IMR-90 (cell line): ENCODE results near the gene MPZL3. TPM values are rescaled to one million over a fixed set of nuclear protein-coding genes. Genes with fewer than 3 reads are reported as not detected.

ENCODE experiments used
- ATAC-seq: fragments of 200-7000 bp; cut with Tn5 transposase; 2 replicates; pipeline ENCODE4 v1.9.1; 2020; ENCODE audit warnings: low read depth, mild to moderate bottlenecking, moderate library complexity
- BruUV-seq: library from RNA; stranded (reverse); fragments of 400-500 nt; replicated peaks from 2 replicates; lab custom pipeline; 2021; lab: Mats Ljungman, UMichigan
- CTCF ChIA-PET: fragments of 300-600 bp; formaldehyde crosslinking; extraction: SDS; loops from one replicate; lab custom pipeline; 2021; ENCODE audit warnings: antibody characterized with exemption; lab: Yijun Ruan, JAX
- POLR2A ChIA-PET: fragments of 300-600 bp; sonication (Branson Sonifier 250); formaldehyde crosslinking; loops from one replicate; lab custom pipeline; 2022; ENCODE audit warnings: antibody characterized with exemption; ENCODE audit not compliant: unreplicated experiment; lab: Charles Lee
- DNase-seq: peaks from one replicate; pipeline ENCODE4 v3.0.0; 2013
- H2AFZ ChIP-seq: replicated peaks from 2 replicates; pipeline ENCODE3; 2013; ENCODE audit warnings: low read length, mild to moderate bottlenecking; ENCODE audit not compliant: poor library complexity
- H2AK5ac ChIP-seq: 2 replicates; pipeline ENCODE4 v1.6.1; 2013; ENCODE audit warnings: low read depth, low read length, inconsistent platforms
- H2AK9ac ChIP-seq: replicated peaks from 2 replicates; pipeline ENCODE3; 2013; ENCODE audit warnings: mild to moderate bottlenecking, low read depth, low read length, moderate library complexity; ENCODE audit not compliant: poor library complexity
- H2BK120ac ChIP-seq: 2 replicates; pipeline ENCODE4 v1.6.1; 2013; ENCODE audit warnings: low read depth, low read length, inconsistent platforms
- H2BK15ac ChIP-seq: 3 replicates; pipeline ENCODE4 v1.6.1; 2013; ENCODE audit warnings: low read depth, low read length, inconsistent platforms
- H2BK20ac ChIP-seq: 2 replicates; pipeline ENCODE4 v1.6.1; 2013; ENCODE audit warnings: low read depth, mild to moderate bottlenecking, inconsistent platforms, low read length, moderate library complexity
- H2BK5ac ChIP-seq: 2 replicates; pipeline ENCODE4 v1.6.1; 2013; ENCODE audit warnings: mild to moderate bottlenecking, low read depth, low read length, inconsistent platforms; ENCODE audit not compliant: poor library complexity, severe bottlenecking
- H3K14ac ChIP-seq: replicated peaks from 2 replicates; pipeline ENCODE4 v1.6.1; 2013; ENCODE audit warnings: low read depth, low read length, inconsistent platforms
- H3K18ac ChIP-seq: 2 replicates; pipeline ENCODE4 v1.6.1; 2013; ENCODE audit warnings: low read depth, low read length, control low read depth
- H3K23ac ChIP-seq: 2 replicates; pipeline ENCODE4 v1.6.1; 2013; ENCODE audit warnings: low read depth, low read length, inconsistent platforms
- H3K27ac ChIP-seq: 2 replicates; pipeline ENCODE4 v1.5.1; 2013; ENCODE audit warnings: mild to moderate bottlenecking, control low read depth, low read length; ENCODE audit not compliant: insufficient read depth
- H3K27me3 ChIP-seq: 2 replicates; pipeline ENCODE4 v1.6.1; 2013; ENCODE audit warnings: low read length; ENCODE audit not compliant: control insufficient read depth, insufficient read depth
- H3K36me3 ChIP-seq: 2 replicates; pipeline ENCODE4 v1.6.1; 2013; ENCODE audit warnings: low read length, mixed read lengths; ENCODE audit not compliant: control insufficient read depth, insufficient read depth
- H3K4ac ChIP-seq: 2 replicates; pipeline ENCODE4 v1.6.1; 2013; ENCODE audit warnings: low read depth, low read length, inconsistent platforms
- H3K4me1 ChIP-seq: 2 replicates; pipeline ENCODE4 v1.6.1; 2013; ENCODE audit warnings: low read length, mixed read lengths; ENCODE audit not compliant: control insufficient read depth, insufficient read depth
- H3K4me2 ChIP-seq: 2 replicates; pipeline ENCODE4 v1.6.1; 2013; ENCODE audit warnings: low read depth, mild to moderate bottlenecking, control low read depth, low read length, moderate library complexity
- H3K4me3 ChIP-seq: 2 replicates; pipeline ENCODE4 v1.5.1; 2013; ENCODE audit warnings: low read depth, mild to moderate bottlenecking, control low read depth, low read length, moderate library complexity; ENCODE audit not compliant: insufficient read depth
- H3K56ac ChIP-seq: 2 replicates; pipeline ENCODE4 v1.6.1; 2013; ENCODE audit warnings: low read length, inconsistent platforms; ENCODE audit not compliant: insufficient read depth; ENCODE audit errors: extremely low read depth
- H3K79me1 ChIP-seq, 2 experiments: 2 replicates each; pipeline ENCODE4 v1.6.1; 2013; ENCODE audit warnings: low read length in 2 of 2, inconsistent platforms in 1 of 2, low read depth in 1 of 2
- H3K9ac ChIP-seq: 2 replicates; pipeline ENCODE4 v1.6.1; 2013; ENCODE audit warnings: low read depth, low read length, control low read depth
- H3K9me1 ChIP-seq: 2 replicates; pipeline ENCODE4 v1.6.1; 2013; ENCODE audit warnings: low read length, inconsistent platforms; ENCODE audit not compliant: insufficient read depth
- H3K9me3 ChIP-seq: 2 replicates; pipeline ENCODE4 v1.6.1; 2013; ENCODE audit warnings: low read length; ENCODE audit not compliant: control insufficient read depth, insufficient read depth
- H4K20me1 ChIP-seq: 2 replicates; pipeline ENCODE4 v1.6.1; 2013; ENCODE audit warnings: low read length, inconsistent platforms; ENCODE audit not compliant: insufficient read depth
- H4K5ac ChIP-seq: 2 replicates; pipeline ENCODE4 v1.6.1; 2013; ENCODE audit warnings: mild to moderate bottlenecking, low read depth, low read length, control low read depth
- H4K8ac ChIP-seq, 2 experiments: 2 replicates each; pipeline ENCODE4 v1.6.1; 2013; ENCODE audit warnings: low read depth in 2 of 2, low read length in 2 of 2, control low read depth in 1 of 2, inconsistent platforms in 1 of 2
- H4K91ac ChIP-seq: 2 replicates; pipeline ENCODE4 v1.6.1; 2013; ENCODE audit warnings: low read depth, low read length, inconsistent platforms; ENCODE audit not compliant: insufficient read depth
- CEBPB ChIP-seq: IDR thresholded peaks from 2 replicates; pipeline ENCODE4 v1.6.1; 2012; ENCODE audit warnings: low read depth, low read length, improper control_type of control experiment
- MAFK ChIP-seq: IDR thresholded peaks from 2 replicates; pipeline ENCODE4 v1.6.1; 2012; ENCODE audit warnings: low read depth, low read length, improper control_type of control experiment
- MAZ ChIP-seq: IDR thresholded peaks from 2 replicates; pipeline ENCODE4 v1.6.1; 2012; ENCODE audit warnings: low read depth, mild to moderate bottlenecking, low read length, improper control_type of control experiment, moderate library complexity, borderline replicate concordance
- POLR2A ChIP-seq: IDR thresholded peaks from 2 replicates; pipeline ENCODE4 v1.6.1; 2012; ENCODE audit warnings: mild to moderate bottlenecking, low read depth, low read length
- RAD21 ChIP-seq: IDR thresholded peaks from 2 replicates; pipeline ENCODE4 v1.6.1; 2012; ENCODE audit warnings: low read length, improper control_type of control experiment
- RFX5 ChIP-seq: IDR thresholded peaks from 2 replicates; pipeline ENCODE4 v1.8.0; 2012; ENCODE audit warnings: low read depth, mild to moderate bottlenecking, low read length, moderate library complexity
- WGBS, 2 experiments: methylation state at CpG; one replicate each; pipeline versions ENCODE4 v1.1.5 to v1.1.7; 2013; ENCODE audit warnings: missing lambda C conversion rate in 2 of 2; ENCODE audit not compliant: insufficient read length in 1 of 2; ENCODE audit errors: extremely low coverage in 2 of 2; 5-methylcytosine and 5-hydroxymethylcytosine counted together
- dilution Hi-C: fragments of 300-500 bp; cut with HindIII; formaldehyde crosslinking; loops from one replicate; pipeline ENCODE4 v1.14.3; 2018; ENCODE audit warnings: low sequenced_read_pairs; ENCODE audit not compliant: unreplicated experiment
- in situ Hi-C: fragments of 300-500 bp; cut with MboI; formaldehyde crosslinking; loops from 3 replicates; pipeline ENCODE4 v1.14.3; 2019; ENCODE audit warnings: low sequenced_read_pairs, inconsistent platforms, mixed read lengths
- intact Hi-C: fragments of 100-400 bp; cut with micrococcal nuclease; formaldehyde crosslinking; loops from 2 replicates; pipeline ENCODE4 v1.10.0; 2022
- polyA plus RNA-seq, 3 experiments: library from polyadenylated mRNA; depleted of rRNA; stranded (reverse); fragments of >200 nt; gene quantifications; 2 replicates each; pipeline ENCODE4 v1.2.3, GENCODE V29; 2012; ENCODE audit warnings: low replicate concordance in 1 of 3
- total RNA-seq: library from RNA; depleted of rRNA; stranded (reverse); fragments of >200 nt; gene quantifications from 2 replicates; pipeline ENCODE4 v1.2.3, GENCODE V29; 2012
- TF ChIP-seq, protein P1 (sequence below): conservative IDR thresholded peaks from 2 replicates; pipeline ENCODE4 v1.5.1; 2012; ENCODE audit warnings: mild to moderate bottlenecking, low read depth, low read length, improper control_type of control experiment

The MPZL3 gene
- total and polyA plus RNA-seq, 2 of the 4 experiments (the other 2 are of a cell fraction): 0.15 to 0.36 TPM

DNA sequence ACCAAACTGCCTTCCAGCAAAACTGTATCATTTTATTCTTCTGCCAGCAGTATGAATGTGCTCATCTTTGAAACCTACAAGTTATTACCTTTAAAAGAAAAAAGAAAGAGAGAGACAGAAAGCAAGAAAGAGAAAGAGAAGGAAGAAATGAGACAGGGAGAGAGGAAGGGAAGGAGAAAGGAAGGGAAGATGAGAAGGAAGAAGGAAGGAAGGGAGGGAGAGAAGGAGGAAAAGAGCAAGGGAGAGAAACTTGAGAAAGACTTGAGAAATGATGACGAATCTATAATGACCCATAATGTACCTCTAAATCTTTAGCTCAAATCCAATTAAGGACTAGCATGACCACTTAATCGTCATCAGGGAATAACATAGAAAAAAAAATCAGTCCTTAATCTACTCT lies 16.0 kb downstream of the MPZL3 start:
- Histone ChIP-seq H2AK5ac (no peak overlapping the region), H3K4me1 (no peaks in the 10 kb centered on the region), H3K56ac (no peak overlapping the region), H3K36me3 (no peaks in the 10 kb centered on the region), H2AK9ac (no peak overlapping the region), H2BK20ac (no peak overlapping the region), H3K4me2 (no peak overlapping the region), H2AFZ (no peak overlapping the region), H3K9me3 (no peaks in the 10 kb centered on the region), H3K9ac (no peak overlapping the region), H4K8ac (no peak overlapping the region), H2BK120ac (no peak overlapping the region), H3K4me3 (no peak overlapping the region), H4K20me1 (no peaks in the 10 kb centered on the region), H3K79me1 (no peaks in the 10 kb centered on the region), H3K4ac (no peak overlapping the region), H3K14ac (no peak overlapping the region), H2BK15ac (no peak overlapping the region), H4K91ac (no peak overlapping the region), H2BK5ac (no peak overlapping the region), H3K27ac (no peak overlapping the region), H4K5ac (no peak overlapping the region), H3K18ac (no peak overlapping the region), H3K27me3 (peaks cover 1% of the 10 kb centered on the region; the same call in 1 of the 2 replicates), H3K23ac (no peak overlapping the region), H3K9me1 (no peaks in the 10 kb centered on the region)
- dilution Hi-C loops (no loop called here), in situ Hi-C loops (no loop called here), intact Hi-C loops (no loop called here)
- no CpG with 5 or more reads among the region's 2 CpGs for WGBS, 2 experiments
- DNase-seq (no peak), ATAC-seq (no peak)
- CTCF ChIA-PET: interaction anchor here (0.5 kb wide), 1 partner anchor 62 kb away, joined by 3 read pairs; no protein-coding TSS in a partner anchor
- TF ChIP-seq, protein P1, sequence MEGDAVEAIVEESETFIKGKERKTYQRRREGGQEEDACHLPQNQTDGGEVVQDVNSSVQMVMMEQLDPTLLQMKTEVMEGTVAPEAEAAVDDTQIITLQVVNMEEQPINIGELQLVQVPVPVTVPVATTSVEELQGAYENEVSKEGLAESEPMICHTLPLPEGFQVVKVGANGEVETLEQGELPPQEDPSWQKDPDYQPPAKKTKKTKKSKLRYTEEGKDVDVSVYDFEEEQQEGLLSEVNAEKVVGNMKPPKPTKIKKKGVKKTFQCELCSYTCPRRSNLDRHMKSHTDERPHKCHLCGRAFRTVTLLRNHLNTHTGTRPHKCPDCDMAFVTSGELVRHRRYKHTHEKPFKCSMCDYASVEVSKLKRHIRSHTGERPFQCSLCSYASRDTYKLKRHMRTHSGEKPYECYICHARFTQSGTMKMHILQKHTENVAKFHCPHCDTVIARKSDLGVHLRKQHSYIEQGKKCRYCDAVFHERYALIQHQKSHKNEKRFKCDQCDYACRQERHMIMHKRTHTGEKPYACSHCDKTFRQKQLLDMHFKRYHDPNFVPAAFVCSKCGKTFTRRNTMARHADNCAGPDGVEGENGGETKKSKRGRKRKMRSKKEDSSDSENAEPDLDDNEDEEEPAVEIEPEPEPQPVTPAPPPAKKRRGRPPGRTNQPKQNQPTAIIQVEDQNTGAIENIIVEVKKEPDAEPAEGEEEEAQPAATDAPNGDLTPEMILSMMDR: no peak
- TF ChIP-seq CEBPB (no peak), RAD21 (no peak), POLR2A (no peak), RFX5 (no peak), MAZ (no peak), MAFK (no peak)
- BruUV-seq: no TSS peak
- POLR2A ChIA-PET: no interaction called here
